CD4-positive, alpha-beta T cell (primary cell): ENCODE results near the gene NAXE. TPM values are rescaled to one million over a fixed set of nuclear protein-coding genes. Genes with fewer than 3 reads are reported as not detected.

ENCODE experiments used
- ATAC-seq: fragments of 200-7000 bp; cut with Tn5 transposase; one replicate; pipeline ENCODE4 v1.10.0; 2022; ENCODE audit warnings: mild to moderate bottlenecking; ENCODE audit not compliant: poor library complexity
- CTCF ChIA-PET: fragments of 350-600 bp; sonication (Branson Sonifier 250); formaldehyde crosslinking; loops from one replicate; lab custom pipeline; 2021; ENCODE audit warnings: antibody characterized with exemption, inconsistent platforms; lab: Charles Lee
- POLR2A ChIA-PET: fragments of 350-600 bp; sonication (Branson Sonifier 250); formaldehyde crosslinking; loops from one replicate; lab custom pipeline; 2021; ENCODE audit warnings: antibody characterized with exemption, inconsistent platforms; lab: Charles Lee
- DNase-seq, 14 experiments: peaks; one replicate each; pipeline ENCODE4 v3.0.0-alpha.2; 2013 to 2020; ENCODE audit warnings: mixed read lengths in 2 of 14
- H3K27ac ChIP-seq, 2 donors: one replicate each; pipeline versions ENCODE4 v1.5.1 to v1.7.0; 2013; ENCODE audit warnings: low read length in 2 of 2, low read depth in 1 of 2, mild to moderate bottlenecking in 1 of 2
- H3K27me3 ChIP-seq, 2 experiments: 1 replicate in 1 of 2; 2 replicates in 1 of 2; pipeline versions ENCODE4 v1.6.1 to v1.7.0; 2013; ENCODE audit warnings: low read length in 2 of 2, control low read depth in 1 of 2, mild to moderate bottlenecking in 1 of 2, moderate library complexity in 1 of 2; ENCODE audit not compliant: insufficient read depth in 2 of 2, control insufficient read depth in 1 of 2
- H3K36me3 ChIP-seq: one replicate; pipeline ENCODE4 v1.6.1; 2013; ENCODE audit warnings: low read length, control low read depth; ENCODE audit not compliant: insufficient read depth
- H3K4me1 ChIP-seq: one replicate; pipeline ENCODE4 v1.6.1; 2013; ENCODE audit warnings: low read length, control low read depth; ENCODE audit not compliant: insufficient read depth
- H3K4me3 ChIP-seq: one replicate; pipeline ENCODE4 v1.5.1; 2013; ENCODE audit warnings: mild to moderate bottlenecking, low read length, moderate library complexity
- H3K9me3 ChIP-seq, 2 experiments: 1 replicate in 1 of 2; 2 replicates in 1 of 2; pipeline versions ENCODE4 v1.6.1 to v1.7.0; 2013; ENCODE audit warnings: low read length in 2 of 2, mild to moderate bottlenecking in 2 of 2, control low read depth in 1 of 2, moderate library complexity in 1 of 2; ENCODE audit not compliant: control insufficient read depth in 1 of 2, insufficient read depth in 1 of 2
- H3K27ac Mint-ChIP-seq: one replicate; pipeline ENCODE4 v1.8.0; 2020; ENCODE audit warnings: mixed read lengths
- H3K27me3 Mint-ChIP-seq: one replicate; pipeline ENCODE4 v1.8.0; 2021; ENCODE audit warnings: mixed read lengths
- H3K36me3 Mint-ChIP-seq: one replicate; pipeline ENCODE4 v1.8.0; 2021; ENCODE audit warnings: low read depth, mixed read lengths
- H3K4me1 Mint-ChIP-seq: one replicate; pipeline ENCODE4 v1.8.0; 2021; ENCODE audit warnings: low read depth, mixed read lengths
- H3K4me3 Mint-ChIP-seq: one replicate; pipeline ENCODE4 v1.8.0; 2020; ENCODE audit warnings: mild to moderate bottlenecking, mixed read lengths
- H3K9me3 Mint-ChIP-seq: one replicate; pipeline ENCODE4 v1.8.0; 2020; ENCODE audit warnings: mixed read lengths
- CTCF ChIP-seq: fragments of 200-600 bp; IDR thresholded peaks from one replicate; pipeline ENCODE4 v1.8.0; 2022; ENCODE audit warnings: antibody characterized with exemption, mild to moderate bottlenecking
- intact Hi-C, 2 experiments: fragments of 100-400 bp; cut with DNase I in 1 of 2; cut with micrococcal nuclease in 1 of 2; formaldehyde crosslinking; loops; one replicate each; pipeline versions ENCODE4 v1.15.1 to v1.9.0; 2023 to 2025; cut with DNase I, micrococcal nuclease
- total RNA-seq, 174 experiments: library from RNA in 2 of 174; stranded (reverse) in 2 of 174; gene quantifications; one replicate each; pipeline ENCODE4 v1.2.3 and lab custom pipeline; 2021 to 2026

Gene NAXE
- total RNA-seq, 2 experiments from 2014 or later, result 23.3 to 27.8 TPM

- peak overlapping the region; percentile 78 for H3K4me3 ChIP-seq
- peaks cover 31% of the 10 kb centered on the region for H3K36me3 Mint-ChIP-seq
- no peak for TF ChIP-seq CTCF
- H3K36me3 ChIP-seq, result peaks cover 26% of the 10 kb centered on the region
- DNase-seq (no peak), ATAC-seq (no peak)
- no peaks in the 10 kb centered on the region for H3K27me3 Mint-ChIP-seq
- peak overlapping the region; percentile 89 for H3K27ac Mint-ChIP-seq
- no peaks in the 10 kb centered on the region for H3K9me3 Mint-ChIP-seq
- peaks cover 28% of the 10 kb centered on the region for H3K4me1 Mint-ChIP-seq
- POLR2A ChIA-PET, result interaction anchor here (0.9 to 2.7 kb wide), 11 partner anchors 9 to 135 kb away, joined by 3 to 36 read pairs (median 5); partner anchors contain the start of genes GPATCH4 and MEF2D
- H3K4me3 Mint-ChIP-seq, result peak overlapping the region; percentile 90
- CTCF ChIA-PET, result interaction anchor here (1.0 to 2.5 kb wide), 6 partner anchors 18 to 205 kb away, joined by 3 to 12 read pairs (median 6); no protein-coding TSS in a partner anchor
- intact Hi-C loops, result loop anchor here in 1 of 2 experiments (1.0 kb wide), 1 partner anchor 11 kb away; the partner anchor contains the start of gene GPATCH4
- peaks cover 26% of the 10 kb centered on the region for H3K4me1 ChIP-seq
- H3K27ac ChIP-seq, result peak overlapping the region; percentile 33
- no peaks in the 10 kb centered on the region for H3K27me3 ChIP-seq
- no peaks in the 10 kb centered on the region for H3K9me3 ChIP-seq
Measured at GRCh38 chr1:156590326-156591180, 1.0 kb upstream of the NAXE start.

DNA sequence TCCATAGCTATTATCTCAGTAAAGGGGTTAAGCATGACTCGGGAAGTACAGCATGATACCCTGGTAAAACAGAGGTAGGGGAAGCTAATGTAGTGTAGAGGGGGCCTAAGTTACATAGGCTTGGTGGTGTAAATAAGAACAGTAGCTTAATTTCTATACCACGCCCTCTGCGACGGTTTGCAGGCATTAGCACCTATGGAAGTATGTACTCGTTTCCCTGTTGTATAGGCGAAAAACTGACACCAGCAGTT is 470 bp upstream of the NAXE start:
- no peaks in the 10 kb centered on the region for H3K9me3 ChIP-seq
- intact Hi-C loops, result loop anchor here in 1 of 2 experiments (1.0 kb wide), 1 partner anchor 10 kb away; the partner anchor contains the start of gene GPATCH4
- TF ChIP-seq CTCF, result no peak
- H3K9me3 Mint-ChIP-seq, result no peaks in the 10 kb centered on the region
- H3K4me3 ChIP-seq, result peak overlapping the region; percentile 78
- H3K36me3 Mint-ChIP-seq, result peaks cover 34% of the 10 kb centered on the region
- H3K4me3 Mint-ChIP-seq, result peak overlapping the region; percentile 90
- peak overlapping the region; percentile 33 for H3K27ac ChIP-seq
- no peak for DNase-seq
- H3K27ac Mint-ChIP-seq, result peak overlapping the region; percentile 89
- ChIA-PET POLR2A (interaction anchor here (0.6 to 2.7 kb wide), 14 partner anchors 8 to 1607 kb away, joined by 3 to 36 read pairs (median 4); partner anchors contain the start of genes GPATCH4, MEF2D and PRCC), CTCF (interaction anchor here (1.0 to 1.9 kb wide), 5 partner anchors 17 to 205 kb away, joined by 3 to 12 read pairs (median 6); no protein-coding TSS in a partner anchor)
- peaks cover 26% of the 10 kb centered on the region for H3K4me1 ChIP-seq
- H3K4me1 Mint-ChIP-seq, result peaks cover 28% of the 10 kb centered on the region
- H3K27me3 ChIP-seq, result no peaks in the 10 kb centered on the region
- H3K36me3 ChIP-seq, result peaks cover 31% of the 10 kb centered on the region
- no peak for ATAC-seq
- H3K27me3 Mint-ChIP-seq, result no peaks in the 10 kb centered on the region

DNA sequence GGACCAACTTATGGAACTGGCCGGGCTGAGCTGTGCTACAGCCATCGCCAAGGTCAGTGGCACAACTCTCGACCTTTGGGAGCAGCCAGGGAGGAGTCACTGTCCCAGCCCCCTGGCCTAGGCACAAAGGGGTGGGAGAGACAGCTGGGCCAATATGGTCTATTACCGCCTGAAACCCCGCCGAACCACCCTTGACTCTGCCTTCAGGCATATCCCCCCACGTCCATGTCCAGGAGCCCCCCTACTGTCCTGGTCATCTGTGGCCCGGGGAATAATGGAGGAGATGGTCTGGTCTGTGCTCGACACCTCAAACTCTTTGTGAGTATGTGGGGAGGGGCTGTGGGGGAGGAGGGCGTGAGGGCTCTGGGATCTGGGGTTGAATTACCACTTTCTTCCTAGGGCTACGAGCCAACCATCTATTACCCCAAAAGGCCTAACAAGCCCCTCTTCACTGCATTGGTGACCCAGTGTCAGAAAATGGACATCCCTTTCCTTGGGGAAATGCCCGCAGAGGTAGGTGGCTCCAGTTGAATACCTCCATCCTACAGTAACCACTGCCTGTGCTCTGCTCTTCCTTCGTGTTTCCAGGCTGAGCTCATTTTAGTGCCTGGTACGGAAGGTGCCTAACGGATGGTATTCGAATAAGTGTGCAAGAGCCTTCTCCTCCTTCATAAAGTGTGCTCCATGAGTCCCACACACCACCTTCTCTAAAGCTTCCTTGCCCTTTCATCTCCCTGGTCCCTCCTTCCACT is 758 bp downstream of the NAXE start:
- Mint-ChIP-seq H3K27me3 (no peaks in the 10 kb centered on the region), H3K4me3 (peak overlapping the region; percentile 80), H3K27ac (peak overlapping the region; percentile 85), H3K4me1 (peaks cover 28% of the 10 kb centered on the region), H3K36me3 (peaks cover 45% of the 10 kb centered on the region), H3K9me3 (no peaks in the 10 kb centered on the region)
- Histone ChIP-seq H3K4me1 (peaks cover 26% of the 10 kb centered on the region), H3K9me3 (no peaks in the 10 kb centered on the region), H3K4me3 (peak overlapping the region; percentile 78), H3K36me3 (peaks cover 43% of the 10 kb centered on the region), H3K27ac (peak overlapping the region; percentile 37 to 40), H3K27me3 (no peaks in the 10 kb centered on the region)
- no peak for TF ChIP-seq CTCF
- intact Hi-C loops, result no loop called here
- ChIA-PET CTCF (interaction anchor here (0.7 to 1.9 kb wide), 5 partner anchors 16 to 112 kb away, joined by 3 to 12 read pairs (median 6); no protein-coding TSS in a partner anchor), POLR2A (interaction anchor here (0.7 to 2.7 kb wide), 15 partner anchors 9 to 135 kb away, joined by 3 to 36 read pairs (median 4); partner anchors contain the start of genes GPATCH4 and MEF2D)
- ATAC-seq, result no peak
- no peak for DNase-seq
